Gastrocnemius medialis (tissue), 4 donors: ENCODE measurements around the gene POU5F1.

Experiments used
- POLR2A ChIP-seq, 2 donors: fragments of 450-650 bp; IDR thresholded peaks; one replicate each; pipeline ENCODE4 v1.6.1; 2017; ENCODE audit warnings: antibody characterized with exemption in 2 of 2, mild to moderate bottlenecking in 2 of 2, moderate library complexity in 2 of 2
- TF ChIP-seq, protein P1 (sequence below), 5 experiments: fragments of 450-650 bp in 3 of 5; fragments of 200-600 bp in 2 of 5; sonication (generic) in 2 of 5; IDR thresholded peaks in 4 of 5; conservative IDR thresholded peaks in 1 of 5; 1 replicate in 4 of 5; 2 replicates in 1 of 5; pipeline ENCODE4 v1.5.1; 2016 to 2019; ENCODE audit warnings: antibody characterized with exemption in 5 of 5, mild to moderate bottlenecking in 3 of 5, moderate library complexity in 3 of 5

GRCh38 chr6:31116661-31117385 lies 53.7 kb downstream of the POU5F1 start:
- TF ChIP-seq, protein P1, sequence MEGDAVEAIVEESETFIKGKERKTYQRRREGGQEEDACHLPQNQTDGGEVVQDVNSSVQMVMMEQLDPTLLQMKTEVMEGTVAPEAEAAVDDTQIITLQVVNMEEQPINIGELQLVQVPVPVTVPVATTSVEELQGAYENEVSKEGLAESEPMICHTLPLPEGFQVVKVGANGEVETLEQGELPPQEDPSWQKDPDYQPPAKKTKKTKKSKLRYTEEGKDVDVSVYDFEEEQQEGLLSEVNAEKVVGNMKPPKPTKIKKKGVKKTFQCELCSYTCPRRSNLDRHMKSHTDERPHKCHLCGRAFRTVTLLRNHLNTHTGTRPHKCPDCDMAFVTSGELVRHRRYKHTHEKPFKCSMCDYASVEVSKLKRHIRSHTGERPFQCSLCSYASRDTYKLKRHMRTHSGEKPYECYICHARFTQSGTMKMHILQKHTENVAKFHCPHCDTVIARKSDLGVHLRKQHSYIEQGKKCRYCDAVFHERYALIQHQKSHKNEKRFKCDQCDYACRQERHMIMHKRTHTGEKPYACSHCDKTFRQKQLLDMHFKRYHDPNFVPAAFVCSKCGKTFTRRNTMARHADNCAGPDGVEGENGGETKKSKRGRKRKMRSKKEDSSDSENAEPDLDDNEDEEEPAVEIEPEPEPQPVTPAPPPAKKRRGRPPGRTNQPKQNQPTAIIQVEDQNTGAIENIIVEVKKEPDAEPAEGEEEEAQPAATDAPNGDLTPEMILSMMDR (IDR thresholded peaks at IDR 0.05 in 4 of 5, conservative IDR thresholded peaks at IDR 0.05 in 1 of 5) = no peak
- TF ChIP-seq POLR2A (IDR thresholded peaks at IDR 0.05) = no peak
